Endothelial cell of umbilical vein (primary cell): ENCODE data around the gene CRTC1. TPM values are rescaled to one million over a fixed set of nuclear protein-coding genes. Genes with fewer than 3 reads are reported as not detected.

Source experiments
- BruUV-seq: library from RNA; stranded (reverse); fragments of 400-500 nt; replicated peaks from 2 replicates; lab custom pipeline; 2021; lab: Mats Ljungman, UMichigan
- CTCF ChIA-PET: fragments of 300-600, 350-600 bp; sonication (Branson Sonifier 250); formaldehyde crosslinking; loops from one replicate; lab custom pipeline; 2021; ENCODE audit warnings: antibody characterized with exemption, inconsistent platforms; lab: Charles Lee
- POLR2A ChIA-PET: fragments of 300-600, 350-600 bp; sonication (Branson Sonifier 250); formaldehyde crosslinking; loops from one replicate; lab custom pipeline; 2021; ENCODE audit warnings: antibody characterized with exemption, inconsistent platforms; lab: Charles Lee
- DNase-seq: peaks from one replicate; pipeline ENCODE4 v3.0.0-alpha.2; 2011; ENCODE audit warnings: low read depth, low spot score
- FAIRE-seq: peaks from 2 replicates; lab custom pipeline; 2011; peaks lifted over from hg19 to GRCh38; lab: Jason Lieb, UNC
- H2AFZ ChIP-seq: 2 replicates; pipeline ENCODE4 v1.6.0; 2012; ENCODE audit warnings: low read depth, low read length, control low read depth, inconsistent platforms
- H3K27ac ChIP-seq: 2 replicates; pipeline ENCODE4 v1.5.1; 2011; ENCODE audit warnings: low read depth, mild to moderate bottlenecking, control low read depth, low read length, moderate library complexity; ENCODE audit not compliant: insufficient read depth
- H3K27me3 ChIP-seq, 2 experiments: 2 replicates each; pipeline versions ENCODE4 v1.6.0 to v1.6.1; 2011; ENCODE audit warnings: low read length in 2 of 2, mixed read lengths in 1 of 2; ENCODE audit not compliant: control insufficient read depth in 2 of 2, insufficient read depth in 2 of 2
- H3K36me3 ChIP-seq, 2 experiments: 2 replicates in 1 of 2; 3 replicates in 1 of 2; pipeline ENCODE4 v1.5.1; 2011; ENCODE audit warnings: low read length in 2 of 2, mild to moderate bottlenecking in 1 of 2, moderate library complexity in 1 of 2; ENCODE audit not compliant: control insufficient read depth in 2 of 2, insufficient read depth in 2 of 2; ENCODE audit errors: extremely low read depth in 1 of 2
- H3K4me1 ChIP-seq: 3 replicates; pipeline ENCODE4 v1.5.1; 2011; ENCODE audit warnings: mild to moderate bottlenecking, low read length; ENCODE audit not compliant: control insufficient read depth, insufficient read depth; ENCODE audit errors: extremely low read depth
- H3K4me2 ChIP-seq: 2 replicates; pipeline ENCODE4 v1.6.1; 2011; ENCODE audit warnings: low read length, control low read depth, mixed read lengths; ENCODE audit not compliant: insufficient read depth
- H3K4me3 ChIP-seq, 3 experiments: fragments of 200-600 bp in 1 of 3; sonication (generic), shearing (Covaris generic) in 1 of 3; replicated peaks in 1 of 3; 2 replicates each; pipeline ENCODE4 v1.5.1; 2011 to 2016; ENCODE audit warnings: control low read depth in 3 of 3, low read length in 3 of 3, mild to moderate bottlenecking in 2 of 3, inconsistent platforms in 1 of 3, low read depth in 1 of 3, moderate library complexity in 1 of 3; ENCODE audit not compliant: insufficient read depth in 1 of 3
- H3K79me2 ChIP-seq: 2 replicates; pipeline ENCODE4 v1.6.0; 2012; ENCODE audit warnings: low read length, inconsistent platforms; ENCODE audit not compliant: control insufficient read depth, insufficient read depth
- H3K9ac ChIP-seq: replicated peaks from 2 replicates; pipeline ENCODE3; 2011; ENCODE audit warnings: low read length, control low read depth; ENCODE audit not compliant: insufficient read depth; ENCODE audit errors: extremely low read depth
- H3K9me1 ChIP-seq: replicated peaks from 3 replicates; pipeline ENCODE4 v1.6.0; 2011; ENCODE audit warnings: mild to moderate bottlenecking, low read length; ENCODE audit not compliant: control insufficient read depth, insufficient read depth; ENCODE audit errors: extremely low read depth
- H3K9me3 ChIP-seq: replicated peaks from 2 replicates; pipeline ENCODE4 v1.5.1; 2012; ENCODE audit warnings: low read length, inconsistent platforms; ENCODE audit not compliant: control insufficient read depth, insufficient read depth
- H4K20me1 ChIP-seq: replicated peaks from 2 replicates; pipeline ENCODE3; 2011; ENCODE audit warnings: mild to moderate bottlenecking, low read length; ENCODE audit not compliant: control insufficient read depth, insufficient read depth; ENCODE audit errors: extremely low read depth
- GATA2 ChIP-seq: IDR thresholded peaks from 2 replicates; pipeline ENCODE4 v1.7.0; 2011; ENCODE audit warnings: low read depth, mild to moderate bottlenecking, moderate library complexity, mixed read lengths, low read length; ENCODE audit not compliant: insufficient read length, insufficient read depth
- MYC ChIP-seq: IDR thresholded peaks from one replicate; pipeline ENCODE4 v1.6.1; 2011; ENCODE audit warnings: mild to moderate bottlenecking, low read depth, low read length
- dilution Hi-C: fragments of 300-500 bp; cut with MboI; formaldehyde crosslinking; loops from one replicate; pipeline ENCODE4 v1.15.0; 2019; ENCODE audit warnings: low sequenced_read_pairs; ENCODE audit not compliant: extremely low pct_ligation_motif_present
- intact Hi-C: fragments of 100-400 bp; cut with micrococcal nuclease; formaldehyde crosslinking; loops from one replicate; pipeline ENCODE4 v1.10.0; 2022
- polyA plus RNA-seq, 4 experiments: library from polyadenylated mRNA; depleted of rRNA in 3 of 4; stranded (reverse) in 3 of 4; unstranded in 1 of 4; fragments of >200 nt; gene quantifications; 2 replicates each; pipeline versions ENCODE4 v1.2.1 to v1.2.3, GENCODE V29; 2011 to 2012; ENCODE audit warnings: missing spikeins in 1 of 4
- total RNA-seq: library from RNA; stranded (reverse); gene quantifications from 2 replicates; pipeline ENCODE4 v1.2.3, GENCODE V29; 2021

The CRTC1 gene
- total and polyA plus RNA-seq, 2 donors (not counting 3 experiments of a cell fraction or from before 2014, with no cell fraction given), result 4.2 to 11.4 TPM

- Histone ChIP-seq H3K27me3 (peaks cover 19 to 20% of the 10 kb centered on the region in 2 experiments), H3K79me2 (no peaks in the 10 kb centered on the region), H3K36me3 (no peaks in the 10 kb centered on the region), H3K4me3 (no peak overlapping the region), H3K9me3 (no peaks in the 10 kb centered on the region), H2AFZ (no peak overlapping the region), H4K20me1 (no peaks in the 10 kb centered on the region), H3K4me2 (no peak overlapping the region), H3K4me1 (no peaks in the 10 kb centered on the region), H3K9me1 (no peaks in the 10 kb centered on the region), H3K9ac (no peak overlapping the region), H3K27ac (no peak overlapping the region)
- POLR2A ChIA-PET, result no interaction called here
- FAIRE-seq (no peak), DNase-seq (no peak)
- CTCF ChIA-PET, result no interaction called here
- TF ChIP-seq MYC, result no peak
- intact Hi-C loops (loop anchor here (1.0 kb wide), 1 partner anchor 39 kb away; no protein-coding TSS in a partner anchor), dilution Hi-C loops (no loop called here)
- BruUV-seq, result no TSS peak
These were observed 99.2 kb downstream of the CRTC1 start for GRCh38 chr19:18782559-18783225.

GRCh38 chr19:18783958-18784785, 100.7 kb downstream of the CRTC1 start:
- no peaks in the 10 kb centered on the region for H3K9me1 ChIP-seq
- CTCF ChIA-PET, result no interaction called here
- no peaks in the 10 kb centered on the region for H4K20me1 ChIP-seq
- no peak for FAIRE-seq
- dilution Hi-C loops, result no loop called here
- H3K36me3 ChIP-seq, result no peaks in the 10 kb centered on the region
- H3K27me3 ChIP-seq, result peaks cover 25 to 27% of the 10 kb centered on the region in 2 experiments
- no peak overlapping the region for H3K9ac ChIP-seq
- no peak overlapping the region for H3K4me2 ChIP-seq
- H2AFZ ChIP-seq, result no peak overlapping the region
- BruUV-seq, result no TSS peak
- intact Hi-C loops, result no loop called here
- no peak for DNase-seq
- H3K4me3 ChIP-seq, result no peak overlapping the region
- H3K79me2 ChIP-seq, result no peaks in the 10 kb centered on the region
- no peaks in the 10 kb centered on the region for H3K4me1 ChIP-seq
- H3K9me3 ChIP-seq, result no peaks in the 10 kb centered on the region
- H3K27ac ChIP-seq, result no peak overlapping the region
- no peak for TF ChIP-seq GATA2
- POLR2A ChIA-PET, result interaction anchor here (0.5 kb wide), 1 partner anchor 133 kb away, joined by 12 read pairs; no protein-coding TSS in a partner anchor
